ENCODE results near the gene MATCAP1.

Gene MATCAP1

GRCh38 chr16:67170949-67171649 lies 12.7 kb downstream of the MATCAP1 start:
- no peak for DNase-seq (ENCODE audit: low spot score)

GRCh38 chr16:67170168-67170948 lies 13.4 kb downstream of the MATCAP1 start, which contains the start of gene NOL3:
NOL3 (plus strand) TSS chr16:67170538.
- no peak for DNase-seq (ENCODE audit: low spot score)

- DNase-seq (ENCODE audit: low spot score): no peak
These were observed 14.1 kb downstream of the MATCAP1 start for GRCh38 chr16:67169642-67170167.

GRCh38 chr16:67169011-67169451 lies 14.7 kb downstream of the MATCAP1 start:
- no peak for DNase-seq (ENCODE audit: low spot score)

- no peak for DNase-seq (ENCODE audit: low spot score)
These were observed 16.2 kb downstream of the MATCAP1 start for GRCh38 chr16:67167588-67167987.

GRCh38 chr16:67166598-67167168 lies 17.1 kb downstream of the MATCAP1 start:
- DNase-seq (ENCODE audit: low spot score): no peak

- no peak for DNase-seq (ENCODE audit: low spot score)
These were observed 17.6 kb downstream of the MATCAP1 start for GRCh38 chr16:67166110-67166547.

GRCh38 chr16:67165121-67166078 lies 18.4 kb downstream of the MATCAP1 start:
- no peak for DNase-seq (ENCODE audit: low spot score)

- no peak for DNase-seq (ENCODE audit: low spot score)
These were observed 19.1 kb downstream of the MATCAP1 start, which contains the start of gene HSF4 for GRCh38 chr16:67164599-67165061. HSF4 (plus strand) TSS chr16:67164745; CDS start chr16:67164812, 67 bp downstream.

- no peak for DNase-seq (ENCODE audit: low spot score)
These were observed 19.7 kb downstream of the MATCAP1 start for GRCh38 chr16:67163999-67164558.

- peak; percentile 85 for DNase-seq (ENCODE audit: low spot score)
These were observed 20.4 kb downstream of the MATCAP1 start for GRCh38 chr16:67163164-67163998.

- no peak for DNase-seq (ENCODE audit: low spot score)
These were observed 21.1 kb downstream of the MATCAP1 start for GRCh38 chr16:67162506-67163163.

- no peak for DNase-seq (ENCODE audit: low spot score)
These were observed 22.1 kb downstream of the MATCAP1 start for GRCh38 chr16:67161595-67162058.

- no peak for DNase-seq (ENCODE audit: low spot score)
These were observed 24.8 kb downstream of the MATCAP1 start for GRCh38 chr16:67158637-67159600.

- DNase-seq (ENCODE audit: low spot score): no peak
These were observed 25.7 kb downstream of the MATCAP1 start for GRCh38 chr16:67157892-67158635.

GRCh38 chr16:67157106-67157748 lies 26.5 kb downstream of the MATCAP1 start:
- no peak for DNase-seq (ENCODE audit: low spot score)

Data from putamen (tissue), 1 donor.